ENCODE measurements around the gene TMEM131L.
"Not testable (repeated sequence)": the region's sequence is repeated elsewhere in the genome, so short reads cannot be mapped to it uniquely, and the experiment has no call there.

TMEM131L gene

GRCh38 chr4:153589703-153590595 lies 123.8 kb downstream of the TMEM131L start:
- DNase-seq: no peak

- DNase-seq: no peak
Measured at GRCh38 chr4:153591441-153591840, 125.3 kb downstream of the TMEM131L start.

- no peak for DNase-seq
Measured at GRCh38 chr4:153592064-153592463, 125.9 kb downstream of the TMEM131L start.

GRCh38 chr4:153593161-153593560 lies 127.0 kb downstream of the TMEM131L start:
- DNase-seq: no peak

- no peak for DNase-seq
Measured at GRCh38 chr4:153594210-153594609, 128.1 kb downstream of the TMEM131L start.

- DNase-seq: no peak
Measured at GRCh38 chr4:153595894-153596601, 129.9 kb downstream of the TMEM131L start.

- DNase-seq: no peak
Measured at GRCh38 chr4:153602758-153603157, 136.6 kb downstream of the TMEM131L start.

GRCh38 chr4:153603258-153603657 lies 137.1 kb downstream of the TMEM131L start:
- peak; percentile 40 to 48 for DNase-seq

GRCh38 chr4:153603835-153604234 lies 137.7 kb downstream of the TMEM131L start:
- no peak for DNase-seq

- DNase-seq: not testable (repeated sequence)
Measured at GRCh38 chr4:153609070-153609469, 142.9 kb downstream of the TMEM131L start.

- no peak for DNase-seq
Measured at GRCh38 chr4:153610623-153611376, 144.6 kb downstream of the TMEM131L start.

- no peak for DNase-seq
Measured at GRCh38 chr4:153611679-153612078, 145.5 kb downstream of the TMEM131L start.

GRCh38 chr4:153612878-153613277 lies 146.7 kb downstream of the TMEM131L start:
- DNase-seq: no peak

- DNase-seq: peak; percentile 48 to 64
Measured at GRCh38 chr4:153616006-153616555, 149.9 kb downstream of the TMEM131L start.

GRCh38 chr4:153618833-153619232 lies 152.7 kb downstream of the TMEM131L start:
- DNase-seq: no peak

GRCh38 chr4:153619811-153620210 lies 153.7 kb downstream of the TMEM131L start:
- DNase-seq: no peak

- no peak for DNase-seq
Measured at GRCh38 chr4:153620352-153620751, 154.2 kb downstream of the TMEM131L start.

GRCh38 chr4:153622093-153622492 lies 155.9 kb downstream of the TMEM131L start:
- no peak for DNase-seq

- no peak for DNase-seq
Measured at GRCh38 chr4:153622778-153623240, 156.6 kb downstream of the TMEM131L start.

- no peak for DNase-seq
Measured at GRCh38 chr4:153623491-153623890, 157.3 kb downstream of the TMEM131L start.

- DNase-seq: no peak
Measured at GRCh38 chr4:153628796-153629315, 162.7 kb downstream of the TMEM131L start.

GRCh38 chr4:153629776-153630175 lies 163.6 kb downstream of the TMEM131L start:
- no peak for DNase-seq
